ENCODE data around the gene AGPAT3.
"Not testable (repeated sequence)": the region's sequence is repeated elsewhere in the genome, so short reads cannot be mapped to it uniquely, and the experiment has no call there.

AGPAT3 gene

DNA sequence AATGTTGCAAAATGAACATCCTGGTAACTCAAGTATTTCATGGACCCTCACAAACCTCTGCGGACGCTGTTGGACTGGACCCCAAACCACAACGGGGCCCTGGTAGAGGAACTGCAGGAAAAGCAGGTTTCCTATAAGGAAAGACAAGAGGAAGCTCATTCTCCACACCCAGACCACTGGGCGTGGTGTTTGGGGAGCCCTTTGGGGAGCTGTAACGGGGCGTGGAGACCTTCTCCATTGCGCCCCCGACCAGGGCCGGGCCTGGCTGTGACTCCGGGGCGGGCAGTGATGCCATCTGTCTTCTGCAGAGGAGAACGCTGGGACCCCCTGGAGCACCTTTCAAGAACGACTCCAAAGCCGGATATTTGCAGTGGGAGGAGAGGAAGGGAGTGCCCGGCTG, 30.0 kb upstream of the AGPAT3 start:
- no peak for DNase-seq

DNA sequence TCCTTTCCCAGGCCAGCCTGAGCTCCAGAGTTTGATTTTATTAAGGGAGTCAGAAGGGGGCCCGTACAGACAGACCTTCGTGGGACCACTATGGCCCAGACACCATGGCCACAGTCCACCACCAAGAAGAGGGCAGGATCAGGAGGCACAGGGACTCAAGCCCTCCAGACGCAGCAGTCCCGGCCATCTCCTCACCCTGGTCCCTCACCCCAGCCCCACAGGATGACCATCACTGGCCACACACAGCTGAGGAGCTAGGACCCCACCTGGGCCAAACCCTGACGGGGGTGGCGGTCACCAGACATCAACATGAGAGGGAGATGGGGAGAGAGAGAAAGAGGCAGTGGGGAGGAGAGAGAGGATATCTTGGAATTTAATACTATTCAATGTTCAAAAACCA, 29.2 kb upstream of the AGPAT3 start:
- no peak for DNase-seq

DNA sequence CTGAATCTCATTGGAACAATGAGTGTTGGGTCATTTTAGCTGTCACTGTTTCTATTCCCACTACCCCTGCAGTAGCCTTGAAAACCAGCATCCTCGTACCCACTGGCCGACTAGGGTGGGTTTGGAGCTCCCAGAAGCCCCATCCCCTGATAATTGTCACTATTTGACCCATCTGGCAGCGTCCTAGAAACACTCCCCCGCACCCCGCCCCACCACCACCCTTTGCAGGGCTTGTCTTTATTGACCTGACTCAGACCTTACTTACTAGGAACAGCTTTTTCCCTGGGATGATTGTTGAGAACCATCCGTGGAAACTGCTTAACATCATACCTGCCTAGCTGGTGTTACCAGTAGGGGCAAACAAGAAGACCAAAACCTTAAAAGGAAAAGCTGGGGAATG, 28.4 kb upstream of the AGPAT3 start:
- DNase-seq: no peak

DNA sequence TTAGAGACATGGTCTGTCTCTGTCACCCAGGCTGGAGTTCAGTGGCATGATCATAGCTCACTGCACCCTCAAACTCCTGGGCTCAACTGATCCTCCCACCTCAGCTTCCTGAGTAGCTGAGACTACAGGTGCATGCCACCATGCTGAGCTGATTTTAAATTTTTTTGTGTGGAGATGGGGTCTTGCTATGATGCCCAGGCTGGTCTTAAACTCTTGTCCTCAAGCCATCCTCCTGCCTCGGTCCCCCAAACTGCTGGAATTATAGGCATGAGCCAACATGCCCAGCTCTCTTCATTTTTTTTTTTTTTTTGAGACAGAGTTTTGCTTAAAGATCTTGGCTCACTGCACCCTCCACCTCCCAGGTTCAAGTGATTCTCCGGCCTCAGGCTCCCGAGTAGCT, 24.8 kb upstream of the AGPAT3 start:
- no peak for DNase-seq

DNA sequence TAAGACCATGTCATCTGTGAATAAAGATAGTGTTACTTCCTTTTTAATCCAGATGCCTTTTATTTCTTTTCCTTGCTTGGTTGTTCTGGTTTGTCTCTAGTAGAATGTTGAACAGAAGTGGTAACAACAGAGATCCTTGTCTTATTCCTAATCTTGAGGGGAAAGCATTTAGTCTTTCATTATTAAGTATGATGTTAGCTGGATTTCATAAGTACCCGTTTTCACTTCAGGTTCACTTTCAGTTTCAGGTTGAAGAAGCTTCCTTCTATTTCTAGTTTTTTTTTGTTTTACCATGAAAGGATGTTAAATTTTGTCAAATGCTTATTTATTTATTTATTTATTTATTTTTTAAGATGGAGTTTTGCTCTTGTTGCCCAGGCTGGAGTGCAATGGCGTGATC, 22.3 kb upstream of the AGPAT3 start:
- DNase-seq: no peak

DNA sequence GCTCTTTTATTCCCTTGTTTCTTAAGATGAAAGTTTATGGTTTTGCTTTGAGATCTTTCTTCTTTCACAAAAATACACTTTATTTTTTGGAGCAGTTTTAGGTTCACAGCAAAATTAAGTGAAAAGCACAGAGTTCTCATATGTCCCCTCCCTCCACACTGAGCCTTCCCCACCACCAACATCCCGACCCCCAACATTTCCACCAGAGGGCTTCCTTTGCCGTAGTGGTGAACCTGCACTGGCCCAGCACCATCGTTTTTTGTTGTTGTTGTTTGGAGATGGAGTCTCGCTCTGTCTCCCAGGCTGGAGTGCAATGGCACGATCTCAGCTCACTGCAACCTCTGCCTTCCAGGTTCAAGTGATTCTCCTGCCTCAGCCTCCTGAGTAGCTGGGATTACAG, 20.1 kb upstream of the AGPAT3 start:
- not testable (repeated sequence) for DNase-seq

DNA sequence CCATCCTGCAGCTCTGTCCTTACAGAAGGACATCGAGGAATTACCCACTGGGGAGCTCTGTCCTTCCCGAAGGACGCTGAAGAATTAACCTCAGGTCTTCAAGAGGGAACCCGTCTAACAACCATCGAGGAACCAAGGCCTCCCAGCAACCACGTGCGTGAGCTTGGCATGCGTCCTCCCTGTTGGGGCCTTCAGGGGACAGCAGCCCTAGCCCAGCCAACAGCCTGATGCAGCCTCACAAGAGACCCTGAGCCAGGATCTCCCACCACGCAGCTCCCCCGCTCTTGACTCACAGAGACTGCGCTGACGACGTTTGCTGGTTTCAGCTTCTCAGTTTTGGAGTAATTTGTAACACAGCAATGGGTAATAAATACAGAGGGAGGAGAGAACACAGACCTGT, 19.6 kb upstream of the AGPAT3 start:
- DNase-seq: no peak

DNA sequence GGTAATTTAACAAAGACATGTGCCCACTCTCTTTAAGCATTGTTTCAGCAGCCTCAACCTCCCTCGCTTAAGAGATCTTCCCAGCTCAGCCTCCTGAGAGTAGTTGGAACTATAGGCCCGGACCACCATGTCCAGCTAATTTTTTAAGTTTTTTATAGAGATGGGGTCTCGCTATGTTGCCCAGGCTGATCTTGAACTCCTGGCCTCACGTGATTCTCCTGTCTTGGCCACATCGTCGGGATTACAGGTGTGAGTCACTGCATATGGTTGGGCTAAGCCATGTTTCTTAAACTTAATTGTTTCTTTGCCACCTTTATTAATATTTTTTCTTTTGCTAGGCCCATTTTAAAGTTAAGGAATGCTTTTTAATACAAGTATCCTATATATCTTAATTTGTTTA, 18.6 kb upstream of the AGPAT3 start:
- no peak for DNase-seq

DNA sequence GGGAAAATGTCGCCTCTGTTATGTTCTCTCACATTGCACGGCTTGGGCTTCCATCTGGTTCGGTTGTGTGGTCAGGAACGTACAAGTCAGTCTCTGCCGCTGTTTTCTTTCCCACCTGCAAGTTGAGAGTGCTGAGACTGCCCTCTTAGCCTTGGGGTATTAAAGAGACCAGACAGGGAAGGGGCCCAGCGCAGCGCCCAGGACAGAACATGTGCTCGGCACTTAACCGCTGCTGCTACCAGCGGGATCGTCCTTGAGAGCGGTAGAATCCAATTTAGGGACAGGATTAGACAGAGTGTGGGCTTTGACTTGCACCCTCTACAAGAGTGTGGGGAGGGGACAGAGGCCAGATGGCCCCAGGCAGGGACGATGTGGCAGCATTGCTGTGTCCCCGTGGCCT, 17.7 kb upstream of the AGPAT3 start:
- no peak for DNase-seq

DNA sequence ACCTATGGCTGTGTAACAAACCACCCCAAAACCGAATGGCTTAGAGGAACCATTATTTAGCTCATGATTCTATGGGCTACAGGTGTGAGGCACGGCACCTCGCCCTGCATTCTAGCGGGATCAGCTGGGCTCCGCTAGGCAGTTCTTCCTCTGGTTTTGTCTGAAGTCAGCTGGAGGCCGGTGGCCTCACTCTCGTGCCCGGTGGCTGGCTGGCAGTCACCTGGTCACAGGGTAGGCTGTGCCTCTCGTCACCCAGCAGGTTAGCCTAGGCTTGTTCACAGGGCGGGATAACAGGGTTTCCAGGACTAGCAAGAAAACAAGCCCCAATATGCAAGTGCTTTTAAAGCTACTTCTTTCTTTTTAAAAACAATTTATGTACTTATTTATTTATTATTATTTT, 16.3 kb upstream of the AGPAT3 start:
- no peak for DNase-seq

DNA sequence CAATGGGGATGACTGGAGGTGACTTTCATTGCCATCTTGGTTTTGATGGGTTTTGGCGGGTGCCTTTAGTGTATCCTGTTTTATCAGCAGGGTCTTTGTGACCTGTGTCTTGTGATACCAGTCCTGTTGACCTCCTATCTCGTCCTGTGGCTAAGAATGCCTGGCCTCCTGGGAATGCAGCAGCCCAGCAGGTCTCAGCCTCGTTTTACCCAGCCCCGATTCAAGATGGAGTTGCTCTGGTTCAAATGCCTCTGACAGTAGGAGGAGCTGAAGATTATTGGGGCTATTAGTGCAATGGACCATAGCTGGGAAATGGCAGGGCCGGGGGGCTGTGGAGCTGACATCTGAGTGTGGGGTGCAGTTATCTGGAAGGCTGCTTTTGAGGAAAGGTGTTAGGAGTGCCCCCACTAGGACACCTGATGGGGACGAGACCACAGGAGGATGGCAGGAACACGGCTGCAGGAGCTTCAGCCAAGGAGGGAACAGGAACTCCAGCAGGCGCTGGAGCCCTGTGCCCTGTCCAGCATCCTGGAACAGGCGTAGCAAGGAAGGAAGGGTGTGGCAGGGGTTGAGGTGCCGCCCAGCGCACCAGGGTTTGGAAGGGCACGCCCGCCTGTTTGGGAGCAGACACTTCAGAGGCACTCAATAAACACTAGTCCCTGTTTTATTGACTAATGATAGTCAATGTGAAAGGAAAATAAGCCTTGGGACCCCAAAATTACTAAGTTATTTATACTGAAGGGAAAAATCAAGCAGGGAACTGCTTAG, 15.3 kb upstream of the AGPAT3 start:
- DNase-seq: no peak

DNA sequence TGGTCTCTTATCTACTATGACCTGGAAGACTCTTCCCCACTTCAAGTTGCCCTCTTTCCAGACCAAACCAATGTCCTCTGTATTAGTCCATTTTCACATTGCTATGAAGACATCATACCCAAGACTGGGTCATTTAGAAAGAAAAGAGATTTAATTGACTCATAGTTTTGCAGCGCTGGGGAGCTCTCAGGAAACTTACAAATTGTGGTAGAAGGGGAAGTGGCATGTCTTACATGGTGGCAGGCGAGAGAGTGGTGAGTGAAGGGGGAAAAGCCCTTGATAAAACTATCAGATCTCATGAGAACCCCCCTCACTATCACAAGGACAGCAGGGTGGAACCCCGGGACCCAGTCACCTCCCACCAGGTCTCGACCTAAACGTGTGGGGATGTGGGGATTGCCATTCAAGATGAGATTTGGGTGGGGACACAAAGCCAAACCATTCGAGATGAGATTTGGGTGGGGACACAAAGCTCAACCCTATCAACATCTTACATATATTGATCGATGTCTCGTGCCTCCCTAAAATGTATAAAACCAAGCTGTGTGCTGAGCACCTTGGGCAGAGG, 14.2 kb upstream of the AGPAT3 start:
- DNase-seq: no peak

DNA sequence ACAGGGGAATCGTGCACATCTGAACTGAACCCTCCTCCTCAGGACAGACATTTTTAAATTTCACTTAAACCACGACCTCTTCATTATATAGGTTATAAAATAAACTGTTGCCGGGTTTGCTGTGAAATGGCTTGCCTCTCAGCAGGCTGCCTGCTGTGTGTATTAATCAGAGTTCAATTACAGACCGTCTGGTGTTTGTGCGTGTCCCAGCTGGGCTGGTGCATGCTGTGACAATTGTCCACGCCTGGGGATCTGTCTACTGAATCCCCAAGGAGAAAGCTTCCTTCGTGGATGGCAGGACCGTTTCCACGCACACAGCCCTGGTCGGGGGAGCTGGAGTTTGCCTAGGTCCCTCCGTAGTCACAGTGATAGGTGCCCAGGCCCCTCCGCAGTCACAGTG, 13.4 kb upstream of the AGPAT3 start:
- no peak for DNase-seq

DNA sequence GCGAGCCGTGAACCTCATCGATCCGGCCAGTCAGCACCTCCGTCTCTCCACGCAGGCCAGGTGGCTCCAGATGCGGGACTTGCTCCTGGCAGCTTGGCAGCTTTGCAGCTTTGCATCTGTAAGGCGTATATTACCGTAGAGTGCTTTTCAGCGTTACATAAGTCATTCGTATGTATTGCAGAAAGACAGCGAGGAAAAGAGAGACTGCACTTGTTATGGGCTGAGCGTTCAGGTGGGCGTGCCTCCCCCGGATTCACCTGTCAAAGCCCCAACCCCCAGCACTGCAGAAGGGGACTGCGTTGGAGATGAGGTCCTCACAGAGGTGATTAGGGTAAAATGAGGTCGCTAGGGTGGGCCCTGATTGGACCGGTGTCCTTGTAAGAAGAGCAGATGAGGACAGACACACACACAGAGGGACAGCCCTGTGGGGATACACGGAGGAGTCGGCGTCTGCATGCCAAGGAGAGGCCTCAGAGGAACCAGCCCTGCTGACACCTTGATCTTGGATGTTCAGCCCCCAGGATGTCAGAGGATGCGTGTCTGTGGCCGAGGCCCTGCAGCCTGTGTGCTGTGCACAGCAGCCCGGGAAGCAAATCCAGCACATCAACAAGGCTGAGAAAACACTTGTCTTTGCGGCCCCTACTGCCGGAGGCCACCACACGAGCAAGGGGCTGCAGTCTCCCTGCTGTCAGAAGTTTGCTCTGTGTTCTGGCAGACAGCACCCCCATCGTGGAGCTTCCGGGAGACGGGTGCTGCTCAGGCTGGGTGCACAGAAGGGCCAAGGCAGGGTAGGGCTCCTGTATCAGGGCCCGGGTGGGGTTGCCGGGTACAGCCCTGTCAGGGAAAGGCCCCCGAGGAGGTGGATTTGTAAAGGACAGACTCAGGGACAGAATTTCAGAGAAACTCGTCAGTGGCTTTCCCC, 10.9 kb upstream of the AGPAT3 start:
- no peak for DNase-seq

DNA sequence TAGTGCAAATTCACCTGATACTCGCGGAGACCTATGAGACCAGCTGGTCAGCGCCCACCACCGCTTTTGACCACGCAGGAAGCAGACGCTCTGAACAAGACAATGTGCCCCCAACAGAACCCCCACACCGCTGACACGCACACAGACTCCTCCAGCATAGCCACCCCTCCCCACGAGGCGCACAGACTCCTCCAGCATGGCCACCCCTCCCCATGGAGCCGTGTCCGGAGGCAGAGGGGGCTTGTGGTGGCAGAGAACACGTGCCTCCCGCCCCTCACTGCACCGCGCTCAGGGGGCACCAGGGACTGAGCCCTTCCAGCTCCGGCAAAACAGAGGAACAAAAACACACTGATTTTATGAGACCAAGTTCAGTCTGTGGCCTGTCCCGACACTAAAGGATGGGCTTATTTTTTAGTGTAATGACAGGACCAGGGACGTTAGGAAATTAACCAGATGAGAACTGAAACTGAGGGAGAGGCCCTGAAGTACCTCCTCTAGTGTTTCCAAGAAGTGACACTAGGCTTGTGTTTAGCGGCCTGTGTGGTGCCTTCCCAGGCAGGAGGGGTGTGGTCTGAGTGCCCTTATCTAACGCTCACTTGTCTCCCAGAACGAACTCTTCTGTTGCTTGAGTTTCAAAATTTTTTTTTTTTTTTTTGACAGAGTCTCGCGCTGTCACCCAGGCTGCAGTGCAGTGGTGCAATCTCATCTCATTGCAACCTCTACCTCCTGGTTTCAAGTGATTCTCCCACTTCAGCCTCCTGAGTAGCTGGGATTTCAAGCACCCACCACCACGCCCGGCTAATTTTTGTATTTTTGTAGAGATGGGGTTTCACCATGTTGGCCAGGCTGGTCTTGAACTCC, 10.0 kb upstream of the AGPAT3 start:
- DNase-seq: peak; percentile 21

DNA sequence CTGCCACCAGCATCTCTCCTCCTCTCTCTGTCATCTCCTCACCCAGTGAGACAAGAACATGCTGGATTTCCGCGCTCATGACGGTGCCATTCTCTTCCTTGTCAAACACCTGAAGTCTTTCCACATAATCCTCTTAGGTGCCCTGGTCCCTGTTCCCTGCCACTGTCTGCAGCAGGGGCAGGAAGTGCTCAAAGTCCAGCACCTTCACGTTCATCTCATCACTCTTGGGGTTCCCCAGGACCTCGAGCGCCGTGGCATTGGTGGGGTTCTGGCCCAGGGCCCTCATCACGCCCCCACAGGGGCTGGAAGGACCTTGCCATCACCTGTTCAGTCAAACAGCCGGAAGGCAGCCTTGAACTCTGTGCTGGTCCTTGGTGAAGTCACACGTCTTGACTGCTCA, 9.1 kb upstream of the AGPAT3 start:
- no peak for DNase-seq

DNA sequence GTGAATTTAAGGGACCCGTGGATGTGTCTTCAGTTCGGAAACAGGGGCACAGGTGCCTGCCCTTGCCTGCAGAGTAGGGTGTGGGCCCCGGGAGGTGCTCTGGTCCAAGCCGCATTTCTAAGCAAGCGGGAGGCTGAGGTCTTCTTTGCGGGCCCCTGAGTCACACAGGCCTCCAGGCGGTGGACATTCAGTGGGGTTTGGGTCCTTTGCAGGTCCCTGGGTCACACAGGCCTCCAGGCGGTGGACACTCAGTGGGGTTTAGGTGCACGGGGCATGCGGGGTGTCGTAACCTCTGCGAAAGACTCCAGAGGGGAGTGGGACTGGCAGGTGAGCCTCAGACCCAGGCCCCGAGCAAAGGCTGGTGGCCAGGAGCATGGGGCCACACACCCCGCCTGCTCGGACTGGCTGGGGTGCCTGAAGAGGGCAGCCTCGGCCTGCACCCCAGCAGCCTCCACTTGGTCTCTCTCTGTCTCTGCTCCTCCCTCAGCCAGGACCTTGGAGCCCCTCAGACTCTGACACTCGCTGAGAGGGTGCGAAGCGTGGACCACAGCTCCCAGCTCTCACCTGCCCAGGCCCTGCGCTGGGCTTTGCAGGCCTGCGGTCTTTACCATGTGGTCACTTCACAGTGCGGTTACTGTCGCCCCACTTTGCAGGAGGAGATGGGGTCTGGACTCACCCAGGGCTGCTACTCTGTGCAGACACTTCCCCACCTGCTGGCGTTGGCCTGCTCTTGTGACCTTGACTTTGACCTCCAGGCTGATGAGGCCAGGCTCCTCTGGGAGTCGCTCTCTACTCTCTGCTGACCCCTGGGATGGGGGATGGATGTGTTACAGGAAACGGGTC, 6.0 kb upstream of the AGPAT3 start:
- no peak for DNase-seq

DNA sequence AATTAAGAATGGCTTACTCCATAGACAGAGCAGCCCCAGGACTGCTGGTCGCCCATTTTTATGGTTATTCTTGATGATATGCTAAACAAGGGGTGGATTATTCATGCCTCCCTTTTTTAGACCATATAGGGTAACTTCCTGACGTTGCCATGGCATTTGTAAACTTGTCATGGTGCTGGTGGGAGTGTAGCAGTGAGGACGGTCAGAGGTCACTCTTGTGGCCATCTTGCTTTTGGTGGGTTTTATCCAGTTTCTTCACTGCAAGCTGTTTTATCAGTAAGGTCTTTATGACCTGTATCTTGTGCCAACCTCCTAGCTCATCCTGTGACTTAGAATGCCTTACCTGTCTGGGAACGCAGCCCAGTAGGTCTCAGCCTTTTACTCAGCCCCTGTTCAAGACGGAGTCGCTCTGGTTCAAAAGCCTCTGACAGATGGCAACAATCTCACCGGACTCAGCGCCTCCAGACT, 5.2 kb upstream of the AGPAT3 start:
- DNase-seq: no peak

DNA sequence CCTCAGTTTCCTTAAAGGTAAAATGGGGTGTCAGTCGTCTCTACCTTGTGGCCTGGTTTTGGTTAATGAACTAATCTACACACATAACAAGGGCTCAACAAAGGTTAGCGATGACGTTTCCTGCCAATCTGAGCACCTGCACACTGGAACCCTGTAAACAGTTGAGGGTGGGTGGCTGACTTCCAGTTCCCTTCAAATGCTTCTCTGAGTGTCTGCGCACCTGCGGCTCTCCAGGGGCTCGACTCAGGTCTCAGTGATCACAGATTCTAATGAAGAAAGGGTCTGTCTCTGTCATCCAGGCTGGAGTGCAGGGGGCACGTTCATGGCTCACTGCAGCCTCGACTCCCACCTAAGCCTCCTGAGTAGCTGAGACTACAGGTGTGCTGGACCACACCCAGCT, 3.3 kb upstream of the AGPAT3 start:
- no peak for DNase-seq

DNA sequence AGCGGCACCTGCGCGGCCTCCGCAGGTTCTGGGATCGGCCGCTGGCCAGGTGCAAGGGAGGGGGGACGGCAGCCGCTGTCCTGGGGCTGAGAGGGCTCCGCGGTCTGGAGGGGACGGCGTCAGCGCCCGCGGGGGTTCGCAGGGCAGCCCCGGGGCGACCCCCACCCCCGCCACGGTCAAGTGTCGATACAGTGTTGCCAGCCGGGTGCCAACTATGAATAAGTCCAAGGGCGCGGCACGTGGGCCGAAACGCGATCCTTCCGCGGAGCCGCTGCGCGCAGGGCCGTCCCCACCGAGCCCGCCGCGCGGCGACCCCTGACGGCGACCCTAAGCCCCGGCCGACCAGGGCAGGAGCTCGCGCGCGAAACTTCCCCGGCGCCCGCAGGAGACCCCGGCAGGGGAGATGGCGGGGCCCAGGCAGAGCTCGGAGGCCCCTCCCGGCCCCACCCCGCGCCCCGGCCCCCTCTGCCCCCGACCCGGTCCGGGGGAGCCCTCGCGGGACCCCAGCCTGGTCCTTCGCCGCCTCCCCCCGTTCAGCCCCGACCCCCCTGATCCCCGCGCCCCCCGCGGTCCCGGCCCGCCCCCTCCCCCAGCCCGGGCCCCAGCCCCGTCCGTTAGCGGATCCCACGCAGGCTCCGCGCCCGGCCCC, 586 bp upstream of the AGPAT3 start:
- DNase-seq: peak; percentile 25

DNA sequence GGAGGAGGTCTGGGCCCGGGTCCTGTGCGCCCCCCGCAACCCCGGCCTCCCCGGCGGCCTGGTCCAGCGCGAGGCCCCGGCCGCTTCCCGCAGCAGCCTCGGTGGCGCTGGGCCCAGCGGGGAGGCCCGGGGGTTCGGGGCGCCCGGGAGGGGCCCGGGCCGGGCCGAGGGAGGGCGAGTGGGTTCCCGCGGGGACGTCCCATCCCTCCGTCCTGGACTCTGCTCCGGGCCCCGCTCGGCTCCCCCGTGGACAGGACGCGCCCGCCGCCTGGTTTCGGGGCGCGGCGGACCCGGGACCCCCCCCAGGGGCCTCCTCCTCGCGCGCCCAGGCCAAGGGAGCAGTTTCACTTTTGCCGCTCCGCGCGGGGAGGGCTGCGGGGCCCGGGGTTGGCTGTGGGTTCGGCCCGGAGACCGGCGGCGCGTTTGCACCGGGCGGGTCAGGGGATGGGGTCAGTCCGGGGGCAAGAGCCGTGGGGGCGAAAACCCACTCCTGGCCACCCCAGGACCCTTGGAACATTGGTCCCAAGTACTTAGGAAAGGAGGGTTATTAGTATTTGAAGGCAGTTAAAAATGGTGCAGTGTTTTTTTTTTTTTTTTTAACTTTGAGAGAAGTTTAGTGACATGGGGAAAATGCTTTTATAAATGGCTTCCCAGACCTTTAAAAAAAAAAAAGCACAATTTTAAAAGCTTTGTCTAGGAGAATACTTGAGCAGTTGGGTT, 677 bp downstream of the AGPAT3 start:
- peak; percentile 39 for DNase-seq
